Bronchial epithelial cell (primary cell): ENCODE measurements around the gene TCF21. TPM values are rescaled to one million over a fixed set of nuclear protein-coding genes. Genes with fewer than 3 reads are reported as not detected.

ENCODE experiments used
- DNase-seq: peaks from one replicate; pipeline ENCODE4 v3.0.0-alpha.2; 2010; ENCODE audit warnings: low read depth
- FAIRE-seq: peaks from 2 replicates; lab custom pipeline; 2011; peaks lifted over from hg19 to GRCh38; lab: Jason Lieb, UNC
- H3K27me3 ChIP-seq: 2 replicates; pipeline ENCODE4 v1.5.1; 2011; ENCODE audit warnings: low read length; ENCODE audit not compliant: control insufficient read depth, insufficient read depth
- H3K36me3 ChIP-seq: 2 replicates; pipeline ENCODE4 v1.5.1; 2011; ENCODE audit warnings: low read length; ENCODE audit not compliant: control insufficient read depth, insufficient read depth
- H3K4me3 ChIP-seq: 2 replicates; pipeline ENCODE4 v1.5.1; 2011; ENCODE audit warnings: mild to moderate bottlenecking, low read depth, low read length, control low read depth
- CTCF ChIP-seq: IDR thresholded peaks from 2 replicates; pipeline ENCODE4 v1.5.1; 2011; ENCODE audit warnings: mild to moderate bottlenecking, moderate library complexity, low read length, control low read depth, inconsistent platforms; ENCODE audit not compliant: insufficient read depth, severe bottlenecking
- total RNA-seq: library from RNA; depleted of rRNA; stranded (reverse); fragments of >200 nt; gene quantifications from 2 replicates; pipeline ENCODE4 v1.2.1, GENCODE V29; 2014

Gene TCF21
- total RNA-seq, 1 donor from 2014 or later: 0.26 TPM

GRCh38 chr6:133880896-133881295 is 8.0 kb upstream of the TCF21 start:
- no peak for FAIRE-seq
- Histone ChIP-seq H3K4me3 (no peak overlapping the region), H3K27me3 (peaks cover 6% of the 10 kb centered on the region), H3K36me3 (no peaks in the 10 kb centered on the region)
- no peak for TF ChIP-seq CTCF
- no peak for DNase-seq

GRCh38 chr6:133886104-133886775 is 2.7 kb upstream of the TCF21 start:
- FAIRE-seq (no peak), DNase-seq (no peak)
- no peak for TF ChIP-seq CTCF
- H3K27me3 ChIP-seq: peaks cover 41% of the 10 kb centered on the region
- H3K36me3 ChIP-seq: no peaks in the 10 kb centered on the region
- H3K4me3 ChIP-seq: no peak overlapping the region

GRCh38 chr6:133887156-133887879 is 1.6 kb upstream of the TCF21 start:
- Histone ChIP-seq H3K36me3 (no peaks in the 10 kb centered on the region), H3K4me3 (no peak overlapping the region), H3K27me3 (peaks cover 45% of the 10 kb centered on the region)
- no peak for TF ChIP-seq CTCF
- no peak for FAIRE-seq
- DNase-seq: no peak

GRCh38 chr6:133887880-133888230 is 1.1 kb upstream of the TCF21 start:
- peaks cover 49% of the 10 kb centered on the region for H3K27me3 ChIP-seq
- no peak for FAIRE-seq

GRCh38 chr6:133889557-133890403 is 867 bp downstream of the TCF21 start:
- no peak for TF ChIP-seq CTCF
- Histone ChIP-seq H3K27me3 (peaks cover 61% of the 10 kb centered on the region), H3K36me3 (no peaks in the 10 kb centered on the region), H3K4me3 (no peak overlapping the region)
- no peak for FAIRE-seq
- no peak for DNase-seq

More at GRCh38 chr6:133887880-133888230, 1.1 kb upstream of the TCF21 start:
- H3K36me3 ChIP-seq: no peaks in the 10 kb centered on the region
- DNase-seq: no peak
- no peak overlapping the region for H3K4me3 ChIP-seq
- no peak for TF ChIP-seq CTCF
